ENCODE measurements around the gene PCDHGA7.

The PCDHGA7 gene

DNA sequence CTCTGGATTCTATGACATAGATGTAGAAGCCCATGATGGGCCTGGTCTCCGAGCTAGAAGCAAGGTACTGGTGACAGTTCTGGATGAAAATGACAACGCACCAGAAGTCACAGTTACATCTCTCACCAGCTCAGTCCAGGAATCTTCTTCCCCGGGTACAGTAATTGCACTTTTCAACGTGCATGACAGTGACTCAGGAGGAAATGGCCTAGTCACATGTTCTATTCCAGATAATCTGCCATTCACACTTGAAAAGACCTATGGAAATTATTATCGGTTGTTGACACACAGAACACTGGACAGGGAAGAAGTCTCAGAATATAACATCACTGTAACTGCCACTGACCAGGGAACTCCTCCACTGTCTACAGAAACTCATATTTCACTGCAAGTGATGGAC, 26.4 kb upstream of the PCDHGA7 start:
- no peak overlapping the region for H3K27ac Mint-ChIP-seq
- no peak overlapping the region for H3K4me3 Mint-ChIP-seq

DNA sequence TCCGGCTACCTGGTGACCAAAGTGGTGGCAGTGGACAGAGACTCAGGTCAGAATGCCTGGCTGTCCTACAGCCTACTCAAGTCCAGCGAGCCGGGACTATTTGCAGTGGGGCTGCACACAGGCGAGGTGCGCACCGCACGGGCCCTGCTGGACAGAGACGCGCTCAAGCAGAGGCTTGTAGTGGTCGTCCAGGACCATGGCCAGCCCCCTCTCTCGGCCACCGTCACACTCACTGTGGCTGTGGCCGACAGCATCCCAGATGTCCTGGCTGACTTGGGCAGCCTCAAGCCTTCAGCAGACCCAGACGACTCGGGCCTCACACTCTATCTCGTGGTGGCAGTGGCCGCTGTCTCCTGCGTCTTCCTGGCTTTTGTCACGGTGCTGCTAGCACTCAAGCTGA, 25.6 kb upstream of the PCDHGA7 start:
- Mint-ChIP-seq H3K27me3 (peaks cover 24% of the 10 kb centered on the region), H3K4me3 (no peak overlapping the region), H3K36me3 (peaks cover 4% of the 10 kb centered on the region), H3K27ac (no peak overlapping the region), H3K4me1 (no peaks in the 10 kb centered on the region), H3K9me3 (peaks cover 15% of the 10 kb centered on the region)
- ATAC-seq (ENCODE audit: low read depth): no peak
- DNase-seq (ENCODE audit: low spot score in 2 of 2): no peak

More for the DNA sequence above, 26.4 kb upstream of the PCDHGA7 start:
- H3K9me3 Mint-ChIP-seq: peaks cover 15% of the 10 kb centered on the region
- H3K36me3 Mint-ChIP-seq: peaks cover 4% of the 10 kb centered on the region
- DNase-seq (ENCODE audit: low spot score in 2 of 2) (no peak), ATAC-seq (ENCODE audit: low read depth) (no peak)
- peaks cover 24% of the 10 kb centered on the region for H3K27me3 Mint-ChIP-seq
- H3K4me1 Mint-ChIP-seq: no peaks in the 10 kb centered on the region

DNA sequence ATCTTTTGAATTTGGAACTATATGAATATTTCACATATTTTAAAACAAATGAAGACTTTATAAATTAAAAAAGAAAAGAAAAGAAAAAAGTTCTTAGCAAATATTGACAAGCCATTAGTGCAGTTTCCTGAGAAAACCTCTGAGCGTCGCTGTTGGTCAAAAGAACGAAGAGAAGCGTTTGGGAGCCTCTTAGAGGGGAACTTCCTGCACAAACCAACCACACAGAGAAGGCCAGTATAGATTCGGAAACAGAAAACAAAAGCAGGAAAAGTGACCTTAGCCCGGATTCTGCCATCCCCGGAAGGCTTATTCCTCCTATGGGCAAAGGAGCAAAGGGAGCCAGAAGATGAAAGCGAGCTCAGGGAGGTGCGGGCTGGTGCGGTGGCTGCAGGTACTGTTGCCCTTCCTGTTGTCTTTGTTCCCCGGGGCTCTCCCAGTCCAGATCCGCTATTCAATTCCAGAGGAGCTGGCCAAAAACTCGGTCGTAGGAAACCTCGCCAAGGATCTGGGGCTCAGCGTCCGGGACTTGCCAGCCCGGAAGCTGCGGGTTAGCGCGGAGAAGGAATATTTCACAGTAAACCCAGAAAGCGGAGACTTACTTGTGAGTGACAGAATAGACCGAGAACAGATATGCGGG, 22.6 kb upstream of the PCDHGA7 start, which contains the start of gene PCDHGB2:
PCDHGB2 (plus strand) TSS at position 205 of the 637 bp plus-strand sequence; CDS start at position 347, 142 bp downstream.
- H3K4me1 Mint-ChIP-seq: peaks cover 2% of the 10 kb centered on the region
- peaks cover 17% of the 10 kb centered on the region for H3K27me3 Mint-ChIP-seq
- DNase-seq (ENCODE audit: low spot score in 2 of 2): no peak
- ATAC-seq (ENCODE audit: low read depth): peak; percentile 54
- H3K27ac Mint-ChIP-seq: peak within 1 kb of the TSS; percentile 85
- H3K9me3 Mint-ChIP-seq: peaks cover 17% of the 10 kb centered on the region
- H3K4me3 Mint-ChIP-seq: peak within 1 kb of the TSS; percentile 89
- H3K36me3 Mint-ChIP-seq: peaks cover 5% of the 10 kb centered on the region

DNA sequence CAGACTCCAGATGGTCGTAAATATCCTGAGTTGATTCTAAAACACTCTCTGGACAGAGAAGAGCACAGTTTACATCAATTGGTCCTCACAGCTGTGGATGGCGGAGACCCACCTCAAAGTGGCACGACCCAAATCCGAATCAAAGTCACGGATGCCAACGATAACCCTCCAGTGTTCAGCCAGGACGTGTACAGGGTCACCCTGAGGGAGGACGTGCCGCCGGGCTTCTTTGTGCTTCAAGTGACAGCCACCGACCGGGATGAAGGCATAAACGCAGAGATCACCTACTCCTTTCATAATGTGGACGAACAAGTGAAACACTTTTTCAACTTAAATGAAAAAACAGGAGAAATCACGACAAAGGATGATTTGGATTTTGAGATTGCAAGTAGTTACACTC, 21.9 kb upstream of the PCDHGA7 start:
- Mint-ChIP-seq H3K36me3 (peaks cover 5% of the 10 kb centered on the region), H3K27me3 (peaks cover 23% of the 10 kb centered on the region), H3K27ac (no peak overlapping the region), H3K9me3 (peaks cover 17% of the 10 kb centered on the region), H3K4me3 (no peak overlapping the region), H3K4me1 (peaks cover 2% of the 10 kb centered on the region)
- ATAC-seq (ENCODE audit: low read depth) (no peak), DNase-seq (ENCODE audit: low spot score in 2 of 2) (no peak)

DNA sequence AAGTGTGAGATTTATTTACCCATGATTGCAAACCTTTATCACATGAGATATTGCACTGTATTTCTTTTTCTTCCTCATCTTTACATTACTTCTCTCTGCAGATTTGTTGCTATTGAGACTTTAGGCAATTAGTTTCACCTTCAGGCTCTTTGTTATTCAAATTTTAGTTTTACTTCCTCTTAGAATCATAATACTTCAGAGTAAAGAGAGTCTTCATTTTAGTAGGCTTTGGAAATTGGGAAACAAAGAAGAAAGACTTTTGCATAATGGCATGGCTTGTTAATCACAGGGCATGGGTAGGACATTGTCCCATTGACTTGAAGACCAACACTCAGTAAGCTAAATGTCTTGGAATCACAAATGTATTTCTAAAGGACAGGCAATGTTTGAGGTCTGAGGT, 19.8 kb upstream of the PCDHGA7 start:
- no peak for ATAC-seq (ENCODE audit: low read depth)
- Mint-ChIP-seq H3K4me1 (peaks cover 2% of the 10 kb centered on the region), H3K27me3 (peaks cover 19% of the 10 kb centered on the region), H3K36me3 (peaks cover 5% of the 10 kb centered on the region), H3K9me3 (peaks cover 15% of the 10 kb centered on the region), H3K27ac (peak overlapping the region; percentile 60), H3K4me3 (peak overlapping the region; percentile 52)
- DNase-seq (ENCODE audit: low spot score in 2 of 2): no peak

DNA sequence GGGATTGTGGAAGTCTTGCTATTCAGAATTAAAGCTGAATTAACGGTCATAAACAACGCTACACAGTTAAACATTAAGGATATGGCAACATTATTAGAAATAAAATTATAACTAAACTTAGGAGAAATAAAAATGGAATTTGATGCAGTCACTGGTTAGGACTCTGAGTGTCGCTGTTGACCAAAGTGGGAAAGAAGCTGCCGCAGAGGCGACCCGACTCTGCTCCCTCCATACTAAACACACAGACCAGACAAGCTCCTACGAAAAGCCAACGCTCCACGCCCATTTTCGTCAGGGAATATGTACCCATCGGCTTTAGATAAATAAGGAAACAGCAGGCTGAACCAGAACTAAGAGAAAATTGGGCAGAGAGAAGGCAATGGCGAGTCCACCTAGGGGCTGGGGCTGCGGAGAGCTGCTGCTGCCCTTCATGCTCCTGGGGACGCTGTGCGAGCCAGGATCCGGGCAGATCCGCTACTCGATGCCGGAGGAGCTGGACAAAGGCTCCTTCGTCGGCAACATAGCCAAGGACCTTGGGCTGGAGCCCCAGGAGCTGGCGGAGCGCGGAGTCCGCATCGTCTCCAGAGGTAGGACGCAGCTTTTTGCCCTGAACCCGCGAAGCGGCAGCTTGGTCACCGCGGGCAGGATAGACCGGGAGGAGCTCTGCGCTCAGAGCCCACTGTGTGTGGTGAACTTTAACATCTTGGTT, 18.4 kb upstream of the PCDHGA7 start, which contains the start of gene PCDHGA5:
PCDHGA5 (plus strand) TSS at position 211 of the 709 bp plus-strand sequence; CDS start at position 380, 169 bp downstream.
- H3K27ac Mint-ChIP-seq: no peak within 1 kb of the TSS
- DNase-seq (ENCODE audit: low spot score in 2 of 2): no peak
- H3K27me3 Mint-ChIP-seq: peaks cover 15% of the 10 kb centered on the region
- ATAC-seq (ENCODE audit: low read depth): no peak
- no peak within 1 kb of the TSS for H3K4me3 Mint-ChIP-seq
- H3K9me3 Mint-ChIP-seq: peaks cover 11% of the 10 kb centered on the region
- peaks cover 5% of the 10 kb centered on the region for H3K36me3 Mint-ChIP-seq
- peaks cover 2% of the 10 kb centered on the region for H3K4me1 Mint-ChIP-seq

DNA sequence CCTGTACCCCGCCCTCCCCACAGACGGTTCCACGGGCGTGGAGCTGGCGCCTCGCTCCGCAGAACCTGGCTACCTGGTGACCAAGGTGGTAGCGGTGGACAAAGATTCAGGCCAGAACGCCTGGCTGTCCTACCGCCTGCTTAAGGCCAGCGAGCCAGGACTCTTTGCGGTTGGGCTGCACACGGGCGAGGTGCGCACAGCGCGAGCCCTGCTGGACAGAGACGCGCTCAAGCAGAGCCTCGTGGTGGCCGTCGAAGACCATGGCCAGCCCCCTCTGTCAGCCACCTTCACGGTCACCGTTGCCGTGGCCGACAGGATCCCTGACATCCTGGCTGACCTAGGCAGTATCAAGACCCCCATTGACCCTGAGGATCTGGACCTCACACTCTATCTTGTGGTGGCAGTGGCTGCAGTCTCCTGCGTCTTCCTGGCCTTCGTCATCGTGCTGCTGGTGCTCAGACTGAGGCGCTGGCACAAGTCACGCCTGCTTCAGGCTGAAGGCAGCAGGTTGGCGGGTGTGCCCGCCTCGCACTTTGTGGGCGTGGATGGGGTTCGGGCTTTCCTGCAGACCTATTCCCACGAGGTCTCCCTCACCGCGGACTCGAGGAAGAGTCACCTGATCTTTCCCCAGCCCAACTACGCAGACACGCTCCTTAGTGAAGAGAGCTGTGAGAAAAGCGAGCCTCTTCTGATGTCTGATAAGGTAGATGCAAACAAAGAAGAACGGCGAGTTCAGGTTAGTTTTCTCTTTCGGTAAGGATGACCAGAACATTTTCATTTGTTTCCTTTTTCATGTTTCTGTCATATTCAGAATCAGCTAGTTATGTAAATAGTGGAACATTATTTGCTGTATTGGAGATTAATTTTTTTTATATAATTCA, 16.3 kb upstream of the PCDHGA7 start:
- DNase-seq (ENCODE audit: low spot score in 2 of 2) (no peak), ATAC-seq (ENCODE audit: low read depth) (no peak)
- Mint-ChIP-seq H3K27ac (no peak overlapping the region), H3K4me3 (no peak overlapping the region), H3K36me3 (peaks cover 6% of the 10 kb centered on the region), H3K9me3 (peaks cover 12% of the 10 kb centered on the region), H3K4me1 (peaks cover 5% of the 10 kb centered on the region), H3K27me3 (peaks cover 16% of the 10 kb centered on the region)

DNA sequence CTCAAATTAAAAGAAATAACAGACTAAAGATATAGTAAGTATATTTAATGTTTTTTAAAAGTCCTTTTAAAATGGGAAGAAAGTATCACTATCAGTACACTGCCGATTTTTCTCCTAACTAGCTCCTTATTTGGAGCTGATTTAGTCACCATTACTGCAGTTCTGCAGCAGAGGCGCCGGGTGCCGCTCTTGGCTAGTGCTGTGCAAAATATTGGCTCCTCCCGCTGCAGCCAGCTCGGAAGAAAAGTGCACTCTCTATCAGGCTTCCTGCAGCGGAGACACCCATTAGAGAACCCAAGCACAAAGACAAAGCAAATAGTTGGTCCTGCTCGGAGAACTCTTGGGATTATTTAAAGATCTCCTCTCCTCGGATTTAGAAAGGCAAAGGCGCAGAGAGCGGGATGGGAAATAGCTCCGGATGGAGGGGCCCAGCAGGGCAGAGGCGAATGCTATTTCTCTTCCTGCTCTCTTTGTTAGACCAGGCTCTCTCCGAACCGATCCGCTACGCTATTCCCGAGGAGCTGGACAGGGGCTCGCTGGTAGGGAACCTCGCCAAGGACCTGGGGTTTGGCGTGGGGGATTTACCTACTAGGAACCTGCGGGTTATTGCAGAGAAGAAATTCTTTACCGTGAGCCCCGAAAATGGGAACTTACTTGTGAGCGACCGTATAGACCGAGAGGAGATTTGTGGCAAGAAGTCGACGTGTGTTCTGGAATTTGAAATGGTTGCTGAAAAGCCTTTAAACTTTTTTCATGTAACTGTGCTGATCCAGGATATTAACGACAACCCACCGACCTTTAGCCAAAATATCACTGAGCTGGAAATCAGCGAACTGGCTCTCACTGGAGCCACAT, 12.3 kb upstream of the PCDHGA7 start, which contains the start of gene PCDHGB3:
PCDHGB3 (plus strand) TSS at position 249 of the 855 bp plus-strand sequence; CDS start at position 402, 153 bp downstream.
- Mint-ChIP-seq H3K27ac (peak within 1 kb of the TSS; percentile 41), H3K9me3 (peaks cover 8% of the 10 kb centered on the region), H3K4me3 (peak within 1 kb of the TSS; percentile 95), H3K36me3 (peaks cover 3% of the 10 kb centered on the region), H3K4me1 (peaks cover 2% of the 10 kb centered on the region), H3K27me3 (peaks cover 15% of the 10 kb centered on the region)
- DNase-seq (ENCODE audit: low spot score in 2 of 2) (peak in 1 of 2 donors; percentile 20), ATAC-seq (ENCODE audit: low read depth) (peak; percentile 93)

DNA sequence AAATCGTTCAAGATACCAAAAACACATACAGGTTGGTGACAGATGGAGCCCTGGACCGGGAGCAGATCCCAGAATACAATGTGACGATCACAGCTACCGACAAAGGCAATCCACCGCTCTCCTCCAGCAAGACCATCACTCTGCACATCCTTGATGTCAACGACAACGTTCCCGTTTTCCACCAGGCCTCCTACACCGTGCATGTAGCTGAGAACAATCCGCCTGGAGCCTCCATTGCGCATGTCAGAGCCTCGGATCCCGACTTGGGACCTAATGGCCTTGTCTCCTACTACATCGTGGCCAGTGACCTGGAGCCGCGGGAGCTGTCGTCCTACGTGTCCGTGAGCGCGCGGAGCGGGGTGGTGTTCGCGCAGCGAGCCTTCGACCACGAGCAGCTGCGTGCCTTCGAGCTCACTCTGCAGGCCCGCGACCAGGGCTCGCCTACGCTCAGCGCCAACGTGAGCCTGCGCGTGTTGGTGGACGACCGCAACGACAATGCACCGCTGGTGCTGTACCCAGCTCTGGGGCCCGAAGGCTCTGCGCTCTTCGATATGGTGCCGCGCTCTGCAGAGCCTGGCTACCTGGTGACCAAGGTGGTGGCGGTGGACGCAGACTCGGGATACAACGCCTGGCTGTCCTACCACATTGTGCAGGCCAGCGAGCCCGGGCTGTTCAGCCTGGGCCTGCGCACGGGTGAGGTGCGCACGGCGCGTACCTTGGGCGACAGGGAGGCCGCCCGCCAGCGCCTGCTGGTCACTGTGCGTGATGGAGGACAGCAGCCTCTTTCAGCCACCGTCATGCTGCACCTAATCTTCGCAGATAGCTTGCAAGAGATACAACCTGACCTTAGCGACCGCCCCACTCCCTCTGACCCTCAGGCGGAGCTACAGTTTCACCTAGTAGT, 10.7 kb upstream of the PCDHGA7 start:
- Mint-ChIP-seq H3K4me1 (peaks cover 2% of the 10 kb centered on the region), H3K27me3 (peaks cover 10% of the 10 kb centered on the region), H3K36me3 (peaks cover 3% of the 10 kb centered on the region), H3K27ac (no peak overlapping the region), H3K4me3 (no peak overlapping the region), H3K9me3 (peaks cover 8% of the 10 kb centered on the region)
- no peak for ATAC-seq (ENCODE audit: low read depth)
- no peak for DNase-seq (ENCODE audit: low spot score in 2 of 2)

DNA sequence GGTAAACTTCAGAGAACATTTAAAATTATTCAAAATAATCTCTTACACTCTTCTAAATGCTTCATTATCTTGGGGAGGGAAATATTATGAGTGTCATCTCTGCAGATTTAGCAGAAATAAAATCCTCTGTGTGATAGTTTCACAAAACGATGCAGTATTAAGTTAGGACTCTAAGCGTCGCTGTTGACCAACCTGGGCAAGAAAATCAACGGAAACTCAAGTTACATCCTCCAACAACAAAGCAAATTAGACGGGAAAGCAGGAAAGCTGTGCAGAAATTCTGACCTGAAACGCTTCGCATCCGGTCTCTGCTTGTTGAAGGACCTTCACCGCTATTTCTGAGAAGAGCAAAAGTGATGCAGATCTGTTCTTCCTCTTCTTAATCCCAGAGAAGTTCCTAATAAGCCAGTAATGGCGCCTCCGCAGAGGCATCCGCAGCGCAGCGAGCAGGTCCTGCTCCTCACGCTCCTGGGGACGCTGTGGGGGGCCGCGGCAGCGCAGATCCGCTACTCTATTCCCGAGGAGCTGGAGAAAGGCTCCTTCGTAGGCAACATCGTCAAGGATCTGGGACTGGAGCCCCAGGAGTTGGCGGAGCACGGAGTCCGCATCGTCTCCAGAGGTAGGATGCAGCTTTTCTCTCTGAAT, 8.7 kb upstream of the PCDHGA7 start, which contains the start of gene PCDHGA6:
PCDHGA6 (plus strand) TSS at position 219 of the 645 bp plus-strand sequence; CDS start at position 412, 193 bp downstream.
- DNase-seq (ENCODE audit: low spot score in 2 of 2) (no peak), ATAC-seq (ENCODE audit: low read depth) (no peak)
- H3K36me3 Mint-ChIP-seq: peaks cover 5% of the 10 kb centered on the region
- peaks cover 2% of the 10 kb centered on the region for H3K4me1 Mint-ChIP-seq
- peak within 1 kb of the TSS; percentile 24 for H3K4me3 Mint-ChIP-seq
- H3K27ac Mint-ChIP-seq: no peak within 1 kb of the TSS
- H3K27me3 Mint-ChIP-seq: peaks cover 9% of the 10 kb centered on the region
- H3K9me3 Mint-ChIP-seq: peaks cover 10% of the 10 kb centered on the region

DNA sequence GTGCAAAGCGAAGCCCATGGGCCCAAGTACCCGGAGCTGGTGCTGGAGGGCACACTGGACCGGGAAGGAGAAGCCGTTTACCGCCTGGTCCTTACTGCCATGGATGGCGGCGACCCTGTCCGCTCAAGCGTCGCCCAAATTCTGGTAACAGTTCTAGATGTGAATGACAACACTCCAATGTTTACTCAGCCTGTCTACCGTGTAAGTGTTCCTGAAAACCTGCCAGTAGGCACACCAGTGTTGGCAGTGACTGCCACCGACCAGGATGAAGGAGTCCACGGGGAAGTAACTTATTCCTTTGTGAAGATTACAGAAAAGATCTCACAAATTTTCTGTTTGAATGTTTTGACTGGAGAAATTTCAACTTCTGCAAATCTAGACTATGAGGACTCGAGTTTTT, 7.9 kb upstream of the PCDHGA7 start:
- Mint-ChIP-seq H3K4me1 (peaks cover 2% of the 10 kb centered on the region), H3K27ac (no peak overlapping the region), H3K4me3 (no peak overlapping the region), H3K9me3 (peaks cover 10% of the 10 kb centered on the region), H3K36me3 (peaks cover 6% of the 10 kb centered on the region), H3K27me3 (peaks cover 11% of the 10 kb centered on the region)
- ATAC-seq (ENCODE audit: low read depth) (no peak), DNase-seq (ENCODE audit: low spot score in 2 of 2) (no peak)
